HG02642 (cell line): ENCODE measurements around the gene PLD4.
A peak's percentile ranks its signal among the peaks of the same experiment; 100 is the strongest.

ENCODE experiments used
- ATAC-seq: cut with Tn5 transposase; IDR thresholded peaks from one replicate; pipeline ENCODE4 v1.9.1; 2021; ENCODE audit warnings: mild to moderate bottlenecking; ENCODE audit not compliant: unreplicated experiment, poor library complexity

Gene PLD4

GRCh38 chr14:104925855-104926609, 1.4 kb downstream of the PLD4 start:
- ATAC-seq: no peak

GRCh38 chr14:104926619-104927431, 2.1 kb downstream of the PLD4 start:
- ATAC-seq: peak; percentile 65

- no peak for ATAC-seq
Measured at GRCh38 chr14:104927432-104927816, 2.7 kb downstream of the PLD4 start.

GRCh38 chr14:104927901-104928300, 3.2 kb downstream of the PLD4 start:
- no peak for ATAC-seq

- ATAC-seq: no peak
Measured at GRCh38 chr14:104928391-104929133, 3.9 kb downstream of the PLD4 start.

- ATAC-seq: no peak
Measured at GRCh38 chr14:104929268-104930230, 4.9 kb downstream of the PLD4 start.

GRCh38 chr14:104930526-104931303, 6.0 kb downstream of the PLD4 start:
- ATAC-seq: no peak

- ATAC-seq: no peak
Measured at GRCh38 chr14:104931304-104931770, 6.7 kb downstream of the PLD4 start.

GRCh38 chr14:104931771-104932675, 7.3 kb downstream of the PLD4 start:
- ATAC-seq: no peak

GRCh38 chr14:104932676-104933631, 8.3 kb downstream of the PLD4 start:
- ATAC-seq: peak; percentile 54

GRCh38 chr14:104933746-104934733, 9.4 kb downstream of the PLD4 start:
- no peak for ATAC-seq

- no peak for ATAC-seq
Measured at GRCh38 chr14:104935026-104935650, 10.5 kb downstream of the PLD4 start.

- ATAC-seq: no peak
Measured at GRCh38 chr14:104935955-104936354, 11.3 kb downstream of the PLD4 start.

GRCh38 chr14:104936361-104937155, 11.9 kb downstream of the PLD4 start:
- no peak for ATAC-seq
